Lower leg skin (tissue), 4 donors: ENCODE measurements around the gene MAP4K2. TPM values are rescaled to one million over a fixed set of nuclear protein-coding genes. Genes with fewer than 3 reads are reported as not detected.

Experiments
- DNase-seq, 2 donors: peaks; one replicate each; pipeline ENCODE4 v3.0.0-alpha.2; 2019; ENCODE audit warnings: low spot score in 2 of 2
- H3K4me3 ChIP-seq: fragments of 200-600 bp; sonication (generic); 2 replicates; pipeline ENCODE4 v1.5.1; 2017; ENCODE audit warnings: mild to moderate bottlenecking, low read depth; ENCODE audit not compliant: poor library complexity, severe bottlenecking
- POLR2A ChIP-seq, 2 donors: fragments of 450-650 bp; IDR thresholded peaks; one replicate each; pipeline ENCODE4 v1.6.1; 2016 to 2017; ENCODE audit warnings: antibody characterized with exemption in 2 of 2, mild to moderate bottlenecking in 1 of 2, moderate library complexity in 1 of 2
- WGBS, 2 donors: methylation state at CpG; one replicate each; pipeline ENCODE4 v1.1.5; 2018; 5-methylcytosine and 5-hydroxymethylcytosine counted together
- intact Hi-C: fragments of 100-400 bp; cut with DNase I; formaldehyde crosslinking; loops from one replicate; pipeline ENCODE4 v1.15.0; 2023; ENCODE audit warnings: low total_unique reads
- total RNA-seq, 4 donors: library from RNA; depleted of rRNA; stranded (reverse); fragments of >200 nt; gene quantifications; one replicate each; pipeline ENCODE4 v1.1.0, GENCODE V29; 2016
- TF ChIP-seq, protein P1 (sequence below), 3 donors: fragments of 450-650 bp; IDR thresholded peaks; one replicate each; pipeline ENCODE4 v1.5.1; 2016; ENCODE audit warnings: antibody characterized with exemption in 3 of 3, mild to moderate bottlenecking in 3 of 3, moderate library complexity in 2 of 3

The MAP4K2 gene
- total RNA-seq, 4 donors from 2014 or later, result 9.3 to 29.8 (median 19.5) TPM

DNA sequence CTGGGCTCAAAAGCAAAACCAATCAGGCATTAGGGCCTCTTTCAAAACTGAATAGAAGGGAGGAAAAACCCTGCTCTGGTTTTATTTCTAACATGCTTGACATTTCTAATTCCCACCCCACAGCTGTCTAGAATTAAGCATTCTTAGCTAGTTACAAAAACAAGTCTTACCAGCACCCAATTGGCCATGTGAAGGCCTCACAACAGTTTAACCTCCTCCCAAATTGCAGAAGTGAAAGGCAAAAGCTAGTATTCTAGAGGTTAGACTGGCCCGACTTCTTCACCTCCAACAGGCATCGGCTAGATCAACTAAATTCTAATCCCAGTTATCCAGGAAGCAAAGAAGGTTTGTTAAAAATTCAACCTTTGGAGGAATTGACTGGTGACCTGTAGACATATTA is 31.2 kb downstream of the MAP4K2 start:
- intact Hi-C loops, result no loop called here
- TF ChIP-seq POLR2A (IDR thresholded peaks at IDR 0.05), result no peak
- TF ChIP-seq, protein P1, sequence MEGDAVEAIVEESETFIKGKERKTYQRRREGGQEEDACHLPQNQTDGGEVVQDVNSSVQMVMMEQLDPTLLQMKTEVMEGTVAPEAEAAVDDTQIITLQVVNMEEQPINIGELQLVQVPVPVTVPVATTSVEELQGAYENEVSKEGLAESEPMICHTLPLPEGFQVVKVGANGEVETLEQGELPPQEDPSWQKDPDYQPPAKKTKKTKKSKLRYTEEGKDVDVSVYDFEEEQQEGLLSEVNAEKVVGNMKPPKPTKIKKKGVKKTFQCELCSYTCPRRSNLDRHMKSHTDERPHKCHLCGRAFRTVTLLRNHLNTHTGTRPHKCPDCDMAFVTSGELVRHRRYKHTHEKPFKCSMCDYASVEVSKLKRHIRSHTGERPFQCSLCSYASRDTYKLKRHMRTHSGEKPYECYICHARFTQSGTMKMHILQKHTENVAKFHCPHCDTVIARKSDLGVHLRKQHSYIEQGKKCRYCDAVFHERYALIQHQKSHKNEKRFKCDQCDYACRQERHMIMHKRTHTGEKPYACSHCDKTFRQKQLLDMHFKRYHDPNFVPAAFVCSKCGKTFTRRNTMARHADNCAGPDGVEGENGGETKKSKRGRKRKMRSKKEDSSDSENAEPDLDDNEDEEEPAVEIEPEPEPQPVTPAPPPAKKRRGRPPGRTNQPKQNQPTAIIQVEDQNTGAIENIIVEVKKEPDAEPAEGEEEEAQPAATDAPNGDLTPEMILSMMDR (IDR thresholded peaks at IDR 0.05), result no peak
- 76 to 88% methylated on average over 2 of the region's 2 CpGs for WGBS, 2 donors
- H3K4me3 ChIP-seq, result no peak overlapping the region
- DNase-seq, result no peak

DNA sequence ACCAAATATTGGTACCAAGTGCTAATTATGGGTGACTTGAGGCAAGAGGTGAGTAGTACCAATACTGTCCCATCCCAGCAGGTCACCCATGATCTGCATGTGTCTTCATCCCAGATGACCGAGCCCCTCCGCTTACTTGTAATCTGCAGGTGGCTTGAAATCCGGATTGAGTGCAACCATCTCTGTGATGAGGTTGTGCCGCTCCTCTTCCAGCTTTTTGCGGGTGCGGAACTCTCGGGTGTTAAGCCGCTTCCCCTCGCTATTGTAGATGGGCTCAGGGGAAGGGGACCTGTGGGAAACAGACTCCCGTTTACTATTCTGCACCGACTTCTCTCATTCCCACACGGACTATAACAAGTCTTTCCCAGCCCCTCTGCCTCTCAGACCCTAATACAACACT is 32.9 kb downstream of the MAP4K2 start:
- H3K4me3 ChIP-seq, result no peak overlapping the region
- intact Hi-C loops, result no loop called here
- no peak for TF ChIP-seq POLR2A (IDR thresholded peaks at IDR 0.05)
- TF ChIP-seq, protein P1 (IDR thresholded peaks at IDR 0.05), result no peak
- no peak for DNase-seq
- WGBS, 2 donors, result 93 to 96% methylated on average over 12 of the region's 12 CpGs

DNA sequence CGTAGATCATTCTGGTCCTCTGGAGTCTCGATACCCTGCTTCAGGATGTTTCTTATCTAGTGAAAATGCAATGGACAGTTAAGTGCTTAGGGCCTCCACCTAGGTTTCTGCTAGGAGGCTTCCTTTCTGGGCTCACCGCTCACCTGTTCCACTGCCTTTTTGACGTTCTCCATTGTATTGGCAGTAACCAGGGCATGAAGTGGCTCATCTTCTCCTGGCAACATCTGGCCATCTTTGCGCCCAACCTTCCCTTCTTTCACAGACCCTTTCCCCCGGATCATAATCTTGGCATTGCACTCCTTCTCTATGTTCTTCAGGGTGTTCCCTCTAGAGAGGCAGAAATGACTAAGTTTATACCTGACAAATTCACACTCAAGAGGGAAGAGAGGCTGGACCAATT is 33.7 kb downstream of the MAP4K2 start:
- no peak for DNase-seq
- no peak overlapping the region for H3K4me3 ChIP-seq
- 89% methylated on average over 6 of the region's 6 CpGs for WGBS, 2 donors
- intact Hi-C loops, result no loop called here
- TF ChIP-seq, protein P1 (IDR thresholded peaks at IDR 0.05), result no peak
- no peak for TF ChIP-seq POLR2A (IDR thresholded peaks at IDR 0.05)

DNA sequence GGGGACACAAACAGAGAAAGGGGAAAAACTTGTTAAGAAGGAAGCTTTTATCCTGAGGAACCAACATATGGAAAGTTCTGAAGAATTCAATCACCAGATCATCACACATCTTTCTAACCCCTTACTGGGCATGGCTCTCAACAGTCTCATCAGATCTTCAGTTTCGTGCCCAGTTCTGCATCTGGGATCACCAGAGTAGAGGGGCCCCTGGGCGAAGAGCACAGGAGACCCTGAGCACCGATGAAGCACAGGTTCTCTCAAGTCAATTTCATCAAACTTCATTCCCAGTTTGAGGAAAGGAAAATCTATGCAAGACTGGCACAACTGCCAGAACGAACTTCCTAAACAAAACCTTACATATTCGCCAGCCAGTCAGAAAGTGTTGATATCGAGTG is 34.7 kb downstream of the MAP4K2 start:
- intact Hi-C loops, result no loop called here
- no peak overlapping the region for H3K4me3 ChIP-seq
- WGBS, 2 donors, result 85% methylated on average over 6 of the region's 6 CpGs
- no peak for TF ChIP-seq POLR2A (IDR thresholded peaks at IDR 0.05)
- TF ChIP-seq, protein P1 (IDR thresholded peaks at IDR 0.05), result no peak
- no peak for DNase-seq

DNA sequence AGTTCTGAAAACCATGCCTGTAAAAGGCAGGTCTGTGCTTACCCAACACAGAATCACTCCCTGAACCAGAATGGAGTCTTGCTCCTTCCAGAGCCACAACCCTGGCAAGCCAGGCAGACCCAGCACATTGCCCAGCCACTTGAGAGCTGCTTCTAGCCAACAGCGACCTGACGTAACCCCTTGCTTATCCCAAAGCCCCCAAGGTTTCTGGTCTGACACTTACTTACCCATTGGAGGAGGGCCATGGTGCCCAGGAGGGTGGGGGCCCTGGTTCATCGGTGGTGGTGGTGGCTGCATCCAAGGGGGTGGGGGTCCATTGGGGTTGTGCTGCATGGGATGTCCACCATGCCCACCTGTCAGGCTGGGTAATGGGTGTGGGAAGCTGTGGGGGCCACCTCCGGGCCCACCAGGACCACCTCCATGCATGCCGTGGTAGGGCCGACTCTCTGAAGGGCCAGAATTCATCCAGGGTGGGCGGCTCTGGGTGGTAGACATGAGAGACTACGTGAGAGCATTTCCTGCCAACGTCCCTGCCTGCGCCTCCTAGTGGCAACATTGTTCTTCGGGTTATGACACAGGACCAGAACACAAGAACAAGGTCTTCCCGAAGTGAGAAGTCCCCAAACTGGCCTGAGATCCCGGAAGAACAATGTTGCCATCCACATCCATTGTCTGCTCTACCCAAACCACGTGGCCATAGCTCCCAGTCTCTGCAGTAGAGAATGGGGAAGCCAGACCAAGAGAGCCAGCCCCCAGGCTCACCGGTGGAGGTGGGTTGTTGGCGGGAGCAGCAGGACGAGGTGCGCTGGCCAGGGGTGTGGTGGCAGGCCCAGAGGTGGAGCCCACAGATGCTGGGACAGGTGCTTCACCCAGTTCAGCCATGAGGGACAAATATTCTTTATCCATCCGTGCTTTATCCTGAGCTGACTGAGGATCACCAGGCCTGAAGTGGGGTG is 35.4 kb downstream of the MAP4K2 start:
- DNase-seq, result peak in 1 of 2 donors; percentile 93
- intact Hi-C loops, result no loop called here

More for the DNA sequence above, 35.4 kb downstream of the MAP4K2 start:
- 50 to 60% methylated on average over 13 to 17 of the region's 19 CpGs for WGBS, 2 donors
- TF ChIP-seq POLR2A (IDR thresholded peaks at IDR 0.05), result no peak
- TF ChIP-seq, protein P1 (IDR thresholded peaks at IDR 0.05), result peak in 1 of 3 donors; percentile 25
- no peak overlapping the region for H3K4me3 ChIP-seq
